ENCODE results near the gene PRPF40B.
"Not testable (repeated sequence)": the region's sequence is repeated elsewhere in the genome, so short reads cannot be mapped to it uniquely, and the experiment has no call there.

PRPF40B gene

GRCh38 chr12:49609059-49609874 lies 14.1 kb upstream of the PRPF40B start:
- TF ChIP-seq PAX5 (IDR thresholded peaks at IDR 0.05; ENCODE audit: insufficient read depth, low read length, severe bottlenecking) (no peak), POU2F2 (IDR thresholded peaks at IDR 0.05; ENCODE audit: low read depth, low read length) (no peak), TAF1 (IDR thresholded peaks at IDR 0.05; ENCODE audit: low read depth, low read length) (no peak), POLR2AphosphoS5 (IDR thresholded peaks at IDR 0.05; ENCODE audit: low read depth, low read length) (no peak), SPI1 (IDR thresholded peaks at IDR 0.05; ENCODE audit: low read depth, low read length) (no peak), POLR2A (IDR thresholded peaks at IDR 0.05; ENCODE audit: low read depth, low read length) (no peak)
- DNase-seq (ENCODE audit: insufficient read length, low spot score) (no peak), FAIRE-seq (no peak)

- DNase-seq (ENCODE audit: insufficient read length, low spot score) (no peak), FAIRE-seq (no peak)
- TF ChIP-seq SPI1 (IDR thresholded peaks at IDR 0.05; ENCODE audit: low read depth, low read length) (no peak), POLR2AphosphoS5 (IDR thresholded peaks at IDR 0.05; ENCODE audit: low read depth, low read length) (no peak), POLR2A (IDR thresholded peaks at IDR 0.05; ENCODE audit: low read depth, low read length) (no peak), TAF1 (IDR thresholded peaks at IDR 0.05; ENCODE audit: low read depth, low read length) (no peak), PAX5 (IDR thresholded peaks at IDR 0.05; ENCODE audit: insufficient read depth, low read length, severe bottlenecking) (no peak), POU2F2 (IDR thresholded peaks at IDR 0.05; ENCODE audit: low read depth, low read length) (no peak)
Observed at GRCh38 chr12:49609875-49610154, 13.5 kb upstream of the PRPF40B start.

- DNase-seq (ENCODE audit: insufficient read length, low spot score); FAIRE-seq: not testable (repeated sequence)
Observed at GRCh38 chr12:49610785-49611184, 12.6 kb upstream of the PRPF40B start.

DNA sequence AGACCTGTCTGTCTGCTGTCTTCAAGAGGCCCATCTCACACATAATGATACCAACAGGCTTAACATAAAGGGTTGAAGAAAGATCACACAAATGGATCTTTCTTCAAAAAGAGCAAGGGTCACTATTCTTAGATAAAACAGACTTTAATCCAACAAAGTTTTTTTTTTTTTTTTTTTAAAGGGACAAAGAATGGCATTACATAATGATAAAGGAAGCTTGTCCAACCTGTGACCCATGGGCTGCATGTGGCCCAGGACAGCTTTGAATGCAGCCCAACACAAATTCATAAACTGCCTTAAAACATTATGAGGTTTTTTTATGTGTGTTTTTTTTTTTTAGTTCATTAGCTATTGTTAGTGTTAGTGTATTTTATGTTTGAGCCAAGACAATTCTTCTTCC lies 11.2 kb upstream of the PRPF40B start:
- no peak for FAIRE-seq

DNA sequence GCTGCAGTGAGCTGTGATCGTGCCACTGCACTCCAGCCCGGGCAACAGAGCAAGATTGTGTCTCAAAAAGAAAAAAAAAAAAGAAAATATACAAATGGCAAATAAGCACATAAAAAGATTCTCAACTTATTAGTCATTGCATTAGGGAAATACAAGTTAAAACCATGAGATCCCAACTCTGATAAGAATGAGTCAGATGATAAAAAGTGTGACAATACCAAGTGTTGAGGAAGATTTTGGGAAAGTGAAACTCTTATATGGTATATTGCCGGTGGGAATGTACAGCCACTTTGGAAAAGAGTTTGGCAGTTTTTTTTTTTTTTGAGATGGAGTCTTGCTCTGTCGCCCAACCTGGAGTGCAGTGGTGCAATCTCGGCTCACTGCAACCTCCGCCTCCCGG lies 7.6 kb upstream of the PRPF40B start:
- DNase-seq (ENCODE audit: insufficient read length, low spot score) (no peak), FAIRE-seq (no peak)
- TF ChIP-seq POLR2A (IDR thresholded peaks at IDR 0.05; ENCODE audit: low read depth, low read length) (no peak), POLR2AphosphoS5 (IDR thresholded peaks at IDR 0.05; ENCODE audit: low read depth, low read length) (no peak), POU2F2 (IDR thresholded peaks at IDR 0.05; ENCODE audit: low read depth, low read length) (no peak), SPI1 (IDR thresholded peaks at IDR 0.05; ENCODE audit: low read depth, low read length) (no peak), PAX5 (IDR thresholded peaks at IDR 0.05; ENCODE audit: insufficient read depth, low read length, severe bottlenecking) (no peak), TAF1 (IDR thresholded peaks at IDR 0.05; ENCODE audit: low read depth, low read length) (no peak)

More for the DNA sequence above, 11.2 kb upstream of the PRPF40B start:
- DNase-seq (ENCODE audit: insufficient read length, low spot score), result no peak
- TF ChIP-seq PAX5 (IDR thresholded peaks at IDR 0.05; ENCODE audit: insufficient read depth, low read length, severe bottlenecking) (no peak), POLR2A (IDR thresholded peaks at IDR 0.05; ENCODE audit: low read depth, low read length) (no peak), TAF1 (IDR thresholded peaks at IDR 0.05; ENCODE audit: low read depth, low read length) (no peak)

DNA sequence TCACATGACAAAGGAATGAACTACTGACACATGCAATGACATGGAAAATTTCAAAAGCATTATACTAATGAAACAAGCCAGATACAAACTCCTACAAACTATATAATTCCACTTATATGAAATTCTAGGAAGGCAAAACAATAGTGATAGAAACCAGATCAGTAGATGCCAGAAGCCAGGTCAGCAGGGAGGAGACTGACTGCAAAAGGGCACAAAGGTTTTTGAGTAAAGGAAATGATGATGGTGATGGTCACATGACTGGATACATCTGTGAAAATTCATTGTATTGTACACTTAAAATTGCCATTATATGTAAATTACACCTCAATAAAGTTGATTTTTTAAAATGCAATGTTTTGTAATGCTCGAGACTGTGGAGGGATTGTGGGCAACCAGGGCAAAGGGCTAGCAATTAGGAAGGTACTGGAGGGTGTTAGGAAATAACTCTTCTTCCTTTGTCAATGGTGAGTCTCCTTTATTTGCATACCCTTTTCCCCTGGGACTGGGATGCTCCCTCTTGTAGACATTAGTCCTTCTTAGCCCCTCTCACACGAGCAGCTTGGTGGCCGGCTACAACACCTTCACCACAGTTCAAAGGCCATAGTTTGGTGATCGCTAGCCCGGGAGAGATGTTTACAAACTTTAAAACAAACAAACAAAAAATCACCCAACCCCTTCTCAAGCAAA lies 6.7 kb upstream of the PRPF40B start:
- TF ChIP-seq PAX5 (IDR thresholded peaks at IDR 0.05; ENCODE audit: insufficient read depth, low read length, severe bottlenecking), result no peak
- TF ChIP-seq POLR2A (IDR thresholded peaks at IDR 0.05; ENCODE audit: low read depth, low read length), result no peak
- TF ChIP-seq POLR2AphosphoS5 (IDR thresholded peaks at IDR 0.05; ENCODE audit: low read depth, low read length), result no peak
- no peak for TF ChIP-seq POU2F2 (IDR thresholded peaks at IDR 0.05; ENCODE audit: low read depth, low read length)
- no peak for TF ChIP-seq SPI1 (IDR thresholded peaks at IDR 0.05; ENCODE audit: low read depth, low read length)
- TF ChIP-seq TAF1 (IDR thresholded peaks at IDR 0.05; ENCODE audit: low read depth, low read length), result no peak
- FAIRE-seq (no peak), DNase-seq (ENCODE audit: insufficient read length, low spot score) (no peak)

- DNase-seq (ENCODE audit: insufficient read length, low spot score), result no peak
- no peak for TF ChIP-seq TAF1 (IDR thresholded peaks at IDR 0.05; ENCODE audit: low read depth, low read length)
- no peak for TF ChIP-seq SPI1 (IDR thresholded peaks at IDR 0.05; ENCODE audit: low read depth, low read length)
- TF ChIP-seq POLR2AphosphoS5 (IDR thresholded peaks at IDR 0.05; ENCODE audit: low read depth, low read length), result no peak
- TF ChIP-seq POU2F2 (IDR thresholded peaks at IDR 0.05; ENCODE audit: low read depth, low read length), result no peak
- FAIRE-seq, result no peak
Observed at GRCh38 chr12:49618576-49618975, 4.8 kb upstream of the PRPF40B start.

DNA sequence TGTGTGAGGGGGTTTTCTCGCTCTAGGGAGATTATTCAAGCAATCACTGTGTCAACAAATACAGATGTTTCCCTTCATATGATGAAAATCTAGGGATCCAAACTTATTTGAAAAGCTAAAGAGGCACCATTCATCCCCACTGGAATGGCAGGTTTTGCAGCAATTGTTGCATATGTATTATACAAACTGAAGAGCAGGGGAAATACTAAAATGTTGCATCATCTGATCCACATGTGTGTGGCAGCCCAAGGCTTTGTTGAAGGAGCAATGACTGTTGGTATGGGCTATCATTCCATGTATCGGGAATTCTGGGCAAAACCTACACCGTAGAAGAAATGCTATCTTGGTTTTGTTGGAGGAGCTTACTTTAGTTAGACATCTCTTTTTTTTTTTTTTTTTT lies 4.1 kb upstream of the PRPF40B start:
- no peak for DNase-seq (ENCODE audit: insufficient read length, low spot score)
- FAIRE-seq, result no peak
- no peak for TF ChIP-seq PAX5 (IDR thresholded peaks at IDR 0.05; ENCODE audit: insufficient read depth, low read length, severe bottlenecking)
- TF ChIP-seq SPI1 (IDR thresholded peaks at IDR 0.05; ENCODE audit: low read depth, low read length), result no peak
- TF ChIP-seq POU2F2 (IDR thresholded peaks at IDR 0.05; ENCODE audit: low read depth, low read length), result no peak
- no peak for TF ChIP-seq POLR2A (IDR thresholded peaks at IDR 0.05; ENCODE audit: low read depth, low read length)
- TF ChIP-seq POLR2AphosphoS5 (IDR thresholded peaks at IDR 0.05; ENCODE audit: low read depth, low read length), result no peak
- no peak for TF ChIP-seq TAF1 (IDR thresholded peaks at IDR 0.05; ENCODE audit: low read depth, low read length)

DNA sequence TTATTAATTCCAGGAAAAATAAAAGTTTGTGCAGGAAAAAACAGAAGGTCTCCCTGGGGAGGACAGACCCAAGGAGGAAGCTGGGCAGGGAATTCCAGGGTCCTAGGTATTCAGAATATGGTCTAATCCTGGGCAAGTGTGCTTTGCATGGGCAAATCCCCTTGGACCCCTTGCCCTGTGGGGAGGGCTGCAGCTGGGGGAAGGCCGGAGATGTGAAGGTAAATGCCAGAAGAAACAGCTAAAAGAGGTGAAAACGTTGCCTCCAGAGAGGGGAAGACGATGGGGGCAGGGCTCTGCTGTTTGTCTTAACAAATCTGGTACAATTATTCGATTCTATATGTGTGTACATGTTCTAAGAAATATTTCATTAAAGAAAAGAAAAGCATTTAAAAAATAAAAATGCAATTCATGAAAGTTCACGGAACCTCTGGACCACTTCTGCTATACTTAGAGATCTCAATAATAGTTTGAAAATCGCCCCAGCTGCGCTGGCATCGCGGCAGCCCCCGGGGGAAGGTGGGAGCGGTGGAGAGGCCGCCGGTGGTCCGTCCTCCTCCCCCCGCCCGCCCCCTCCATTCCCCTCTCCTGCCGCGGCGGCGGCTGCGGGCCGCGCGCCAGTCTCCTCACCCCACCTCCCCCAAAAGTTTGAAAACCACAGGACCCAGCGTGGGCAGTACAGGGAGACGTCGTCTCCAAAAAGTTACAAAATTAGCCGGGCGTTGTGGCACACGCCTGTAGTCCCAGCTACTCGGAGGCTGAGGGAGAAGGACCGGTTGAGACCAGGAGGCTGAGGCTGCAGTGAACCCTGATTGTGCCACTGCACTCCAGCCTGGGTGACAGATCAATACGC lies 1.5 kb upstream of the PRPF40B start:
- DNase-seq (ENCODE audit: insufficient read length, low spot score), result no peak
- FAIRE-seq, result peak; percentile 47
- TF ChIP-seq POLR2AphosphoS5 (IDR thresholded peaks at IDR 0.05; ENCODE audit: low read depth, low read length) (no peak), SPI1 (IDR thresholded peaks at IDR 0.05; ENCODE audit: low read depth, low read length) (no peak), POU2F2 (IDR thresholded peaks at IDR 0.05; ENCODE audit: low read depth, low read length) (no peak), TAF1 (IDR thresholded peaks at IDR 0.05; ENCODE audit: low read depth, low read length) (no peak), POLR2A (IDR thresholded peaks at IDR 0.05; ENCODE audit: low read depth, low read length) (no peak)

Measured in GM12891 (cell line).